ENCODE data around the gene ETF1. TPM values are rescaled to one million over a fixed set of nuclear protein-coding genes. Genes with fewer than 3 reads are reported as not detected.

Gene ETF1
- total and polyA plus RNA-seq, 9 of the 15 experiments (the other 6 are each of a cell fraction or from before 2014, with no cell fraction given), result 53.7 to 209 (median 164) TPM

DNA sequence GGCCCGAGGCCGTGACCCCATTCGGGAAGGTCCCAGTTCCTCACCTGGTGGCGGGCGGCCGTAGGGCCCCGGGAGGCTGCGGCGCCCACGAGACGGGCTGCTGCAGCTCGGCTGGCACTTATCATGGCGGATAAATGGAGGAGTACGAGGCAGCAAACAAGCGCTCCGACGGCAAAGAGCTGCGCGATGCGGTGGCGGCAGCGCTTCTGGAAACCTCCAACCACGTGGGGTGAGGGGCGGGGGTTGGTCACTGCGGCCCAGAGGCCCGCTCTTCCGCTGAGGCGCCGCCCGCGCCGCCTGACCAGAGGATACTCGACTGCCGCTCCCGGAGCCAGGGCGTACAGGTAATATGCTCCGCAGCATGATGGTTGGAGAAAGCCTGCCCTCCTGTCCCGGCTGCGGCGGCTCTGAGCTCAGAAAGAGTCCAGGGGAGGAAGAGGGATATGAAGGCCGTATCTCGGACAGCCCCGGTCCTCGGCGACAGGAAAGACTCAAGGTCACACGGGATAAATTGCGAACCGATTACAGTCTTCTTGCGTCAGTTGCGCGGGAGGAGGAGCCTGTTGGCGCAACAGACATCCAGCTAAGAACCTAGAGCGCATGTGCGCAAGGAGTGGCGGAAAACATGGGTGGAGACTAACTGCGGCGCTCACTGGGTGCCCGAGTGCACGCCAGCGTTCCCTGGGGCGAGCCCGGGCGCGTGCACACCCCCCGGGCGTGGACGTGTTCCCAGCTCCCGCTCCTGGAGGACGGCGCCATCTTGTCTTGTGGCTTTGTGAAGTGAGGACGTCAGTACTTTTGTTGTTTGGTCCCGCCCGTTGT is 32.4 kb upstream of the ETF1 start, which contains the start of gene HSPA9 (continued):
- TF ChIP-seq, protein P1, sequence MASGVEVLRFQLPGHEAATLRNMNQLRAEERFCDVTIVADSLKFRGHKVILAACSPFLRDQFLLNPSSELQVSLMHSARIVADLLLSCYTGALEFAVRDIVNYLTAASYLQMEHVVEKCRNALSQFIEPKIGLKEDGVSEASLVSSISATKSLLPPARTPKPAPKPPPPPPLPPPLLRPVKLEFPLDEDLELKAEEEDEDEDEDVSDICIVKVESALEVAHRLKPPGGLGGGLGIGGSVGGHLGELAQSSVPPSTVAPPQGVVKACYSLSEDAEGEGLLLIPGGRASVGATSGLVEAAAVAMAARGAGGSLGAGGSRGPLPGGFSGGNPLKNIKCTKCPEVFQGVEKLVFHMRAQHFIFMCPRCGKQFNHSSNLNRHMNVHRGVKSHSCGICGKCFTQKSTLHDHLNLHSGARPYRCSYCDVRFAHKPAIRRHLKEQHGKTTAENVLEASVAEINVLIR (CRISPR knock-in tag; IDR thresholded peaks at IDR 0.05), result 0 out of 2 replicates have a peak, but pooled peaks have one; percentile 35
- TF ChIP-seq RAD51 (IDR thresholded peaks at IDR 0.05; ENCODE audit: borderline replicate concordance, low read depth) (peak; percentile 80), JUND (IDR thresholded peaks at IDR 0.05; ENCODE audit: borderline replicate concordance, low read depth, low read length) (peak; percentile 86), JUND (tag; IDR thresholded peaks at IDR 0.05; ENCODE audit: borderline replicate concordance, low read depth, low read length) (peak; percentile 41; the same call in 2 of the 3 replicates), MEF2D (tag; conservative IDR thresholded peaks at IDR 0.05; ENCODE audit: low read depth) (no peak), PTBP1 (IDR thresholded peaks at IDR 0.05; ENCODE audit: low read depth, low read length) (0 out of 2 replicates have a peak, but pooled peaks have one; percentile 53), ZNF512 (tag; IDR thresholded peaks at IDR 0.05) (no peak), L3MBTL2 (IDR thresholded peaks at IDR 0.05) (peak; percentile 99), ZNF212 (CRISPR knock-in tag; IDR thresholded peaks at IDR 0.05) (no peak), PRPF4 (IDR thresholded peaks at IDR 0.05; ENCODE audit: insufficient read depth, low read depth, low read length, poor library complexity, severe bottlenecking) (peak; percentile 94), ID3 (CRISPR knock-in tag; IDR thresholded peaks at IDR 0.05) (no peak), ID3 (tag; IDR thresholded peaks at IDR 0.05) (peak; percentile 83; the same call in 1 of the 2 replicates), POLR2G (IDR thresholded peaks at IDR 0.05; ENCODE audit: low read depth, low read length) (peak; percentile 99), GMEB1 (CRISPR knock-in tag; IDR thresholded peaks at IDR 0.05) (peak; percentile 90)
- TF ChIP-seq, protein P2, sequence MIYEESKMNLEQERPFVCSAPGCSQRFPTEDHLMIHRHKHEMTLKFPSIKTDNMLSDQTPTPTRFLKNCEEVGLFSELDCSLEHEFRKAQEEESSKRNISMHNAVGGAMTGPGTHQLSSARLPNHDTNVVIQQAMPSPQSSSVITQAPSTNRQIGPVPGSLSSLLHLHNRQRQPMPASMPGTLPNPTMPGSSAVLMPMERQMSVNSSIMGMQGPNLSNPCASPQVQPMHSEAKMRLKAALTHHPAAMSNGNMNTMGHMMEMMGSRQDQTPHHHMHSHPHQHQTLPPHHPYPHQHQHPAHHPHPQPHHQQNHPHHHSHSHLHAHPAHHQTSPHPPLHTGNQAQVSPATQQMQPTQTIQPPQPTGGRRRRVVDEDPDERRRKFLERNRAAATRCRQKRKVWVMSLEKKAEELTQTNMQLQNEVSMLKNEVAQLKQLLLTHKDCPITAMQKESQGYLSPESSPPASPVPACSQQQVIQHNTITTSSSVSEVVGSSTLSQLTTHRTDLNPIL (CRISPR knock-in tag; IDR thresholded peaks at IDR 0.05), result no peak
- TF ChIP-seq, protein P3, sequence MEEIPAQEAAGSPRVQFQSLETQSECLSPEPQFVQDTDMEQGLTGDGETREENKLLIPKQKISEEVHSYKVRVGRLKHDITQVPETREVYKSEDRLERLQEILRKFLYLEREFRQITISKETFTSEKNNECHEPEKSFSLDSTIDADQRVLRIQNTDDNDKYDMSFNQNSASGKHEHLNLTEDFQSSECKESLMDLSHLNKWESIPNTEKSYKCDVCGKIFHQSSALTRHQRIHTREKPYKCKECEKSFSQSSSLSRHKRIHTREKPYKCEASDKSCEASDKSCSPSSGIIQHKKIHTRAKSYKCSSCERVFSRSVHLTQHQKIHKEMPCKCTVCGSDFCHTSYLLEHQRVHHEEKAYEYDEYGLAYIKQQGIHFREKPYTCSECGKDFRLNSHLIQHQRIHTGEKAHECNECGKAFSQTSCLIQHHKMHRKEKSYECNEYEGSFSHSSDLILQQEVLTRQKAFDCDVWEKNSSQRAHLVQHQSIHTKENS (CRISPR knock-in tag; IDR thresholded peaks at IDR 0.05), result no peak
